OCI-LY1 (cell line): ENCODE results near the gene GSDME.

Experiments
- EZH2 ChIP-seq: fragments of 200-600 bp; sonication (generic), shearing (Covaris generic); IDR thresholded peaks from 2 replicates; pipeline ENCODE4 v1.8.0; 2017; ENCODE audit warnings: borderline replicate concordance, mixed run types, mild to moderate bottlenecking, antibody characterized with exemption, low read length, moderate library complexity, mixed read lengths
- TF ChIP-seq, protein P1 (sequence below): fragments of 200-600 bp; sonication (generic), shearing (Covaris generic); IDR thresholded peaks from 2 replicates; pipeline ENCODE4 v1.5.1; 2017; ENCODE audit warnings: mild to moderate bottlenecking, antibody characterized with exemption, low read length, moderate library complexity, mixed read lengths

DNA sequence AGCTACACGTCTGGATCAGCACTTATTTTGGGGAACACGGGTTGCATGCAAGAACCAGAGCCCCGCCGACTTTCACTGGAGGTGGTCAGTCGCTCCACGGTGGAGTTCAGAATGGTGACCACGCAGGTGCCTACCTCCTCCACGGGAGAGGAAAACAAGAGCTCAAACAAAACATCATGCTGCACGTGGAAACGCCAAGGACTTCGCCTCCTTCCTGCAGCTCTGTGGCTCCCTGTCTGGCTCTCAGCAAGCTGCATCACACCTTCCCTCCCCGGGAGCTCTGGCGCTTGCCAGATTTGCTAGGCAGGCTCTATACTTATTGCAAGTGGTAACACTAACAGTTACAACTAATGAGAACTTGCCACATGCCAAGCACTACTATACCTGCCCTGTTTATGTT is 26.0 kb downstream of the GSDME start:
- TF ChIP-seq, protein P1, sequence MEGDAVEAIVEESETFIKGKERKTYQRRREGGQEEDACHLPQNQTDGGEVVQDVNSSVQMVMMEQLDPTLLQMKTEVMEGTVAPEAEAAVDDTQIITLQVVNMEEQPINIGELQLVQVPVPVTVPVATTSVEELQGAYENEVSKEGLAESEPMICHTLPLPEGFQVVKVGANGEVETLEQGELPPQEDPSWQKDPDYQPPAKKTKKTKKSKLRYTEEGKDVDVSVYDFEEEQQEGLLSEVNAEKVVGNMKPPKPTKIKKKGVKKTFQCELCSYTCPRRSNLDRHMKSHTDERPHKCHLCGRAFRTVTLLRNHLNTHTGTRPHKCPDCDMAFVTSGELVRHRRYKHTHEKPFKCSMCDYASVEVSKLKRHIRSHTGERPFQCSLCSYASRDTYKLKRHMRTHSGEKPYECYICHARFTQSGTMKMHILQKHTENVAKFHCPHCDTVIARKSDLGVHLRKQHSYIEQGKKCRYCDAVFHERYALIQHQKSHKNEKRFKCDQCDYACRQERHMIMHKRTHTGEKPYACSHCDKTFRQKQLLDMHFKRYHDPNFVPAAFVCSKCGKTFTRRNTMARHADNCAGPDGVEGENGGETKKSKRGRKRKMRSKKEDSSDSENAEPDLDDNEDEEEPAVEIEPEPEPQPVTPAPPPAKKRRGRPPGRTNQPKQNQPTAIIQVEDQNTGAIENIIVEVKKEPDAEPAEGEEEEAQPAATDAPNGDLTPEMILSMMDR = no peak
- no peak for TF ChIP-seq EZH2
